K562 (cell line): ENCODE results near the gene VPS26A.

Source experiments
- CTBP1 ChIP-seq: fragments of 450-650 bp; IDR thresholded peaks from 2 replicates; pipeline ENCODE4 v1.6.1; 2016; ENCODE audit warnings: borderline replicate concordance
- FOXA1 ChIP-seq: fragments of 450-650 bp; IDR thresholded peaks from 2 replicates; pipeline ENCODE4 v1.6.1; 2016; ENCODE audit warnings: mild to moderate bottlenecking, borderline replicate concordance
- MYC ChIP-seq, 2 experiments: fragments of 250-450 bp in 1 of 2; sonication (Bioruptor Pico) in 1 of 2; IDR thresholded peaks; 2 replicates each; pipeline versions ENCODE4 v1.5.1 to v1.6.1; 2012 to 2021; ENCODE audit warnings: low read depth in 2 of 2, borderline replicate concordance in 1 of 2, improper control_type of control experiment in 1 of 2, low read length in 1 of 2, mild to moderate bottlenecking in 1 of 2, moderate library complexity in 1 of 2
- TSHZ1 ChIP-seq: fragments of 250-450 bp; sonication (Bioruptor Pico); IDR thresholded peaks from 2 replicates; pipeline ENCODE4 v1.4.0; 2020; ENCODE audit warnings: mild to moderate bottlenecking, moderate library complexity
- ZNF174 ChIP-seq: fragments of 250-450 bp; sonication (Bioruptor Pico); IDR thresholded peaks from 2 replicates; pipeline ENCODE4 v1.4.0; 2020; ENCODE audit warnings: mild to moderate bottlenecking
- TF ChIP-seq, protein P1 (sequence below): sonication (generic); formaldehyde crosslinking; IDR thresholded peaks from 2 replicates; pipeline ENCODE4 v1.8.0; 2022; ENCODE audit warnings: mild to moderate bottlenecking, missing genetic modification reagents, borderline replicate concordance

DNA sequence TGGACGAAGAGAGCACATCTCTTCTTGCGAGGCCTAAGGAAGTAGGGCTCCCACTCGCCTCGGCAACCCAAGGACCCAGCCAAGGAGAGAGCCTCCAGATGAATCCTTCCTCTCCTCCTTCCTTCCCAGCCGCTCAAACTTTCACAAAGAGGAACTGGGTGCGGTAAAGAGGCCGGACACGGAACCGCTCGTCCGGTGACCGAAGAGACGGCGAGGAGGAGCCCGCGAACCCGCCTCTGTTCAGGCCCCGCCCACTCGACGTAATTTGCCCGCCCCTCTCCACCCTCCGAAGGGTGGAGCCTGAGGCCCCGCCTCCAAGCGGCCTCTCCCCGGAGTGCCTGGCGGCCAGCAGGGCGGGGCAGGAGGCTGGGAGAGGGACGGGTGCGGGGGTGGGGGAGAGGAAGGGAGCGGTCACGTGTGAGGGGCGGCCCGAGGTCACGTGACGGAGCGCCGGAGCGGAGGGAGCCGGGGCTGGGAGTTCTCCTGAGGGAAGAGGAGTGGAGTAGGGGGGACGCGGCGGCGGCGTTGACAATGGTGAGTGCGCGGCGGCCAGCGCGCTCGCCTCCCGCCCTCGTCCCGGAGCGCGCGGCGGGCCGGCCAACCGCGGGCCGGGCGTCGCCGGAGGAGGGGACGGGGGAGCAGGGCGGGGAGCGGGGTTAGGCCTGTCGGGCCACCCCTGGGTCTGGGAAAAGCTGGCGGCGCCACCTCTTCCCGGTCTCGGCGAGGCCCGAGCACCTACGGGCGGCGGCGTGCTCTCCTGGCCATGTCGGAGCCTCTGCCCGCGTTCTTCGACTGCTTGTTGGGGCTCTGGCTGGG is at the start of gene VPS26A:
- TF ChIP-seq, protein P1, sequence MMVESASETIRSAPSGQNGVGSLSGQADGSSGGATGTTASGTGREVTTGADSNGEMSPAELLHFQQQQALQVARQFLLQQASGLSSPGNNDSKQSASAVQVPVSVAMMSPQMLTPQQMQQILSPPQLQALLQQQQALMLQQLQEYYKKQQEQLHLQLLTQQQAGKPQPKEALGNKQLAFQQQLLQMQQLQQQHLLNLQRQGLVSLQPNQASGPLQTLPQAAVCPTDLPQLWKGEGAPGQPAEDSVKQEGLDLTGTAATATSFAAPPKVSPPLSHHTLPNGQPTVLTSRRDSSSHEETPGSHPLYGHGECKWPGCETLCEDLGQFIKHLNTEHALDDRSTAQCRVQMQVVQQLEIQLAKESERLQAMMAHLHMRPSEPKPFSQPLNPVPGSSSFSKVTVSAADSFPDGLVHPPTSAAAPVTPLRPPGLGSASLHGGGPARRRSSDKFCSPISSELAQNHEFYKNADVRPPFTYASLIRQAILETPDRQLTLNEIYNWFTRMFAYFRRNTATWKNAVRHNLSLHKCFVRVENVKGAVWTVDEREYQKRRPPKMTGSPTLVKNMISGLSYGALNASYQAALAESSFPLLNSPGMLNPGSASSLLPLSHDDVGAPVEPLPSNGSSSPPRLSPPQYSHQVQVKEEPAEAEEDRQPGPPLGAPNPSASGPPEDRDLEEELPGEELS (CRISPR knock-in tag) = 0 out of 2 replicates have a peak, but pooled peaks have one; percentile 16
- TF ChIP-seq ZNF174 (CRISPR knock-in tag) (no peak), CTBP1 (peak; percentile 80), MYC (IDR thresholded peaks at IDR 0.05; ENCODE audit: low read depth, low read length) (no peak; the same call in none of the 2 replicates), MYC (CRISPR knock-in tag; IDR thresholded peaks at IDR 0.05; ENCODE audit: borderline replicate concordance, low read depth) (no peak), TSHZ1 (CRISPR knock-in tag) (no peak), FOXA1 (no peak)
